ENCODE measurements around the gene SLC6A19.

DNA sequence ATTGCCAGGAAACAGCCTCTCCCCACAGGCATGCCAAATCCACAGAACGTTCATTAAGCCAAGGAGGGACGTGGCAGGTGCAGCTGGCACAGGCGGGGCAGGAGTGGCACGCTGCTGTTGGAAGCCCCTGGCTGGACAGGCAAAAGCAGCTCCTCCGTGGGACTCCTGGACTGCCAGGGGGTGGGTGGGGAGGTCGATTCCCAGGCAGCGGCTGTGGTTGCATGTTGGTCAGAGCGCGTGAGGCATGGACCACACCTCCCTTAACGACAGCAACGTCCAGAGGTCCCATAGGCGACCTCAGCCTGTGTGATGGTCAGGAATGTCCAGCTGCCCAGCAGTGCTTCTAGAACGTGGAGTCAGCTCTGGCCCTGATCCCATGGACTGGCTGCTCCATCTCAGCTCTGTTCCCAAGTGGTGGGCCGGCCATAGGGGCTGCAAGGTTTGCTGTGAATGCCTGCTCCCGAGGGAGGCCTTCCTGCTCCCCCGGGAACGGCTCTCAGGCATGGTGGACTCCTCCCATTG, 6.9 kb downstream of the SLC6A19 start:
- TF ChIP-seq CTCF (IDR thresholded peaks at IDR 0.05) = no peak
- no peak for TF ChIP-seq POLR2A (IDR thresholded peaks at IDR 0.05)

Data from heart left ventricle (tissue), 13 donors.